IMR-90 (cell line): ENCODE data around the gene SEL1L2. TPM values are rescaled to one million over a fixed set of nuclear protein-coding genes. Genes with fewer than 3 reads are reported as not detected.

Source experiments
- ATAC-seq: fragments of 200-7000 bp; cut with Tn5 transposase; 2 replicates; pipeline ENCODE4 v1.9.1; 2020; ENCODE audit warnings: low read depth, mild to moderate bottlenecking, moderate library complexity
- BruUV-seq: library from RNA; stranded (reverse); fragments of 400-500 nt; replicated peaks from 2 replicates; lab custom pipeline; 2021; lab: Mats Ljungman, UMichigan
- CTCF ChIA-PET: fragments of 300-600 bp; formaldehyde crosslinking; extraction: SDS; loops from one replicate; lab custom pipeline; 2021; ENCODE audit warnings: antibody characterized with exemption; lab: Yijun Ruan, JAX
- POLR2A ChIA-PET: fragments of 300-600 bp; sonication (Branson Sonifier 250); formaldehyde crosslinking; loops from one replicate; lab custom pipeline; 2022; ENCODE audit warnings: antibody characterized with exemption; ENCODE audit not compliant: unreplicated experiment; lab: Charles Lee
- DNase-seq: peaks from one replicate; pipeline ENCODE4 v3.0.0; 2013
- H2AFZ ChIP-seq: replicated peaks from 2 replicates; pipeline ENCODE3; 2013; ENCODE audit warnings: low read length, mild to moderate bottlenecking; ENCODE audit not compliant: poor library complexity
- H2AK5ac ChIP-seq: 2 replicates; pipeline ENCODE4 v1.6.1; 2013; ENCODE audit warnings: low read depth, low read length, inconsistent platforms
- H2AK9ac ChIP-seq: replicated peaks from 2 replicates; pipeline ENCODE3; 2013; ENCODE audit warnings: mild to moderate bottlenecking, low read depth, low read length, moderate library complexity; ENCODE audit not compliant: poor library complexity
- H2BK120ac ChIP-seq: 2 replicates; pipeline ENCODE4 v1.6.1; 2013; ENCODE audit warnings: low read depth, low read length, inconsistent platforms
- H2BK15ac ChIP-seq: 3 replicates; pipeline ENCODE4 v1.6.1; 2013; ENCODE audit warnings: low read depth, low read length, inconsistent platforms
- H2BK20ac ChIP-seq: 2 replicates; pipeline ENCODE4 v1.6.1; 2013; ENCODE audit warnings: low read depth, mild to moderate bottlenecking, inconsistent platforms, low read length, moderate library complexity
- H2BK5ac ChIP-seq: 2 replicates; pipeline ENCODE4 v1.6.1; 2013; ENCODE audit warnings: mild to moderate bottlenecking, low read depth, low read length, inconsistent platforms; ENCODE audit not compliant: poor library complexity, severe bottlenecking
- H3K14ac ChIP-seq: replicated peaks from 2 replicates; pipeline ENCODE4 v1.6.1; 2013; ENCODE audit warnings: low read depth, low read length, inconsistent platforms
- H3K18ac ChIP-seq: 2 replicates; pipeline ENCODE4 v1.6.1; 2013; ENCODE audit warnings: low read depth, low read length, control low read depth
- H3K23ac ChIP-seq: 2 replicates; pipeline ENCODE4 v1.6.1; 2013; ENCODE audit warnings: low read depth, low read length, inconsistent platforms
- H3K27ac ChIP-seq: 2 replicates; pipeline ENCODE4 v1.5.1; 2013; ENCODE audit warnings: mild to moderate bottlenecking, control low read depth, low read length; ENCODE audit not compliant: insufficient read depth
- H3K27me3 ChIP-seq: 2 replicates; pipeline ENCODE4 v1.6.1; 2013; ENCODE audit warnings: low read length; ENCODE audit not compliant: control insufficient read depth, insufficient read depth
- H3K36me3 ChIP-seq: 2 replicates; pipeline ENCODE4 v1.6.1; 2013; ENCODE audit warnings: low read length, mixed read lengths; ENCODE audit not compliant: control insufficient read depth, insufficient read depth
- H3K4ac ChIP-seq: 2 replicates; pipeline ENCODE4 v1.6.1; 2013; ENCODE audit warnings: low read depth, low read length, inconsistent platforms
- H3K4me1 ChIP-seq: 2 replicates; pipeline ENCODE4 v1.6.1; 2013; ENCODE audit warnings: low read length, mixed read lengths; ENCODE audit not compliant: control insufficient read depth, insufficient read depth
- H3K4me2 ChIP-seq: 2 replicates; pipeline ENCODE4 v1.6.1; 2013; ENCODE audit warnings: low read depth, mild to moderate bottlenecking, control low read depth, low read length, moderate library complexity
- H3K4me3 ChIP-seq: 2 replicates; pipeline ENCODE4 v1.5.1; 2013; ENCODE audit warnings: low read depth, mild to moderate bottlenecking, control low read depth, low read length, moderate library complexity; ENCODE audit not compliant: insufficient read depth
- H3K56ac ChIP-seq: 2 replicates; pipeline ENCODE4 v1.6.1; 2013; ENCODE audit warnings: low read length, inconsistent platforms; ENCODE audit not compliant: insufficient read depth; ENCODE audit errors: extremely low read depth
- H3K79me1 ChIP-seq, 2 experiments: 2 replicates each; pipeline ENCODE4 v1.6.1; 2013; ENCODE audit warnings: low read length in 2 of 2, inconsistent platforms in 1 of 2, low read depth in 1 of 2
- H3K9ac ChIP-seq: 2 replicates; pipeline ENCODE4 v1.6.1; 2013; ENCODE audit warnings: low read depth, low read length, control low read depth
- H3K9me1 ChIP-seq: 2 replicates; pipeline ENCODE4 v1.6.1; 2013; ENCODE audit warnings: low read length, inconsistent platforms; ENCODE audit not compliant: insufficient read depth
- H3K9me3 ChIP-seq: 2 replicates; pipeline ENCODE4 v1.6.1; 2013; ENCODE audit warnings: low read length; ENCODE audit not compliant: control insufficient read depth, insufficient read depth
- H4K20me1 ChIP-seq: 2 replicates; pipeline ENCODE4 v1.6.1; 2013; ENCODE audit warnings: low read length, inconsistent platforms; ENCODE audit not compliant: insufficient read depth
- H4K5ac ChIP-seq: 2 replicates; pipeline ENCODE4 v1.6.1; 2013; ENCODE audit warnings: mild to moderate bottlenecking, low read depth, low read length, control low read depth
- H4K8ac ChIP-seq, 2 experiments: 2 replicates each; pipeline ENCODE4 v1.6.1; 2013; ENCODE audit warnings: low read depth in 2 of 2, low read length in 2 of 2, control low read depth in 1 of 2, inconsistent platforms in 1 of 2
- H4K91ac ChIP-seq: 2 replicates; pipeline ENCODE4 v1.6.1; 2013; ENCODE audit warnings: low read depth, low read length, inconsistent platforms; ENCODE audit not compliant: insufficient read depth
- BHLHE40 ChIP-seq: fragments of 150-350 bp; IDR thresholded peaks from 2 replicates; pipeline ENCODE4 v1.6.1; 2016; ENCODE audit warnings: mild to moderate bottlenecking, low read depth, low read length
- CEBPB ChIP-seq: IDR thresholded peaks from 2 replicates; pipeline ENCODE4 v1.6.1; 2012; ENCODE audit warnings: low read depth, low read length, improper control_type of control experiment
- CTCF ChIP-seq: conservative IDR thresholded peaks from 2 replicates; pipeline ENCODE4 v1.5.1; 2012; ENCODE audit warnings: mild to moderate bottlenecking, low read depth, low read length, improper control_type of control experiment
- FOS ChIP-seq: fragments of 150-350 bp; IDR thresholded peaks from 2 replicates; pipeline ENCODE4 v1.6.1; 2016; ENCODE audit warnings: low read depth, low read length
- RCOR1 ChIP-seq: IDR thresholded peaks from 2 replicates; pipeline ENCODE4 v1.6.1; 2012; ENCODE audit warnings: mild to moderate bottlenecking, low read length, improper control_type of control experiment; ENCODE audit not compliant: insufficient replicate concordance
- WGBS, 2 experiments: methylation state at CpG; one replicate each; pipeline versions ENCODE4 v1.1.5 to v1.1.7; 2013; ENCODE audit warnings: missing lambda C conversion rate in 2 of 2; ENCODE audit not compliant: insufficient read length in 1 of 2; ENCODE audit errors: extremely low coverage in 2 of 2; 5-methylcytosine and 5-hydroxymethylcytosine counted together
- dilution Hi-C: fragments of 300-500 bp; cut with HindIII; formaldehyde crosslinking; loops from one replicate; pipeline ENCODE4 v1.14.3; 2018; ENCODE audit warnings: low sequenced_read_pairs; ENCODE audit not compliant: unreplicated experiment
- in situ Hi-C: fragments of 300-500 bp; cut with MboI; formaldehyde crosslinking; loops from 3 replicates; pipeline ENCODE4 v1.14.3; 2019; ENCODE audit warnings: low sequenced_read_pairs, inconsistent platforms, mixed read lengths
- intact Hi-C: fragments of 100-400 bp; cut with micrococcal nuclease; formaldehyde crosslinking; loops from 2 replicates; pipeline ENCODE4 v1.10.0; 2022
- polyA plus RNA-seq, 3 experiments: library from polyadenylated mRNA; depleted of rRNA; stranded (reverse); fragments of >200 nt; gene quantifications; 2 replicates each; pipeline ENCODE4 v1.2.3, GENCODE V29; 2012; ENCODE audit warnings: low replicate concordance in 1 of 3
- total RNA-seq: library from RNA; depleted of rRNA; stranded (reverse); fragments of >200 nt; gene quantifications from 2 replicates; pipeline ENCODE4 v1.2.3, GENCODE V29; 2012
- TF ChIP-seq, protein P1 (sequence below): fragments of 150-350 bp; IDR thresholded peaks from 2 replicates; pipeline ENCODE4 v1.6.1; 2016; ENCODE audit warnings: low read depth, mild to moderate bottlenecking, low read length, moderate library complexity, borderline replicate concordance

The SEL1L2 gene
- total and polyA plus RNA-seq, 2 of the 4 experiments (the other 2 are of a cell fraction): not detected

DNA sequence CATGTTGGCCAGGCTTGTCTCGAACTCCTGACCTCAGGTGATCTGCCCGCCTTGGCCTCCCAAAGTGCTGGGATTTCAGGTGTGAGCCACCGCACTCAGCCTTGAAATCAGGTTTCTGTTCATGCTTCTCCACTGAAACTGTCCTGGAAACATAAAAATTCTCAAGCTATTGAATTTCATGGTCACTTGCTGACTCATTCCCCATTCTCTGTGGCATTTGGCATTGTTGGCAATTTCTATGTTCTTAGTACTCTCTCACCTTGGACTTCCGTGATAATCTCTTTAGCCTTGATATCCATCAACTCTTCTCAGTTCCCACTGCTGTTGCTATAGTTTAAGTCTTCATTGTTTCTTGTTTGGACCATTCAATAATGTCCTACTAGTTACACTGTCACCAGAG, 6.2 kb downstream of the SEL1L2 start:
- Histone ChIP-seq H2BK120ac (no peak overlapping the region), H3K14ac (no peak overlapping the region), H4K20me1 (no peaks in the 10 kb centered on the region), H2BK20ac (no peak overlapping the region), H4K8ac (no peak overlapping the region), H3K4me3 (no peak overlapping the region), H3K18ac (no peak overlapping the region), H2BK15ac (no peak overlapping the region), H3K36me3 (no peaks in the 10 kb centered on the region), H2AK9ac (no peak overlapping the region), H3K27ac (no peak overlapping the region), H3K27me3 (no peaks in the 10 kb centered on the region), H3K23ac (no peak overlapping the region), H3K4me2 (no peak overlapping the region), H3K4me1 (no peaks in the 10 kb centered on the region), H3K9ac (no peak overlapping the region), H3K79me1 (no peaks in the 10 kb centered on the region), H2BK5ac (no peak overlapping the region), H4K5ac (no peak overlapping the region), H3K4ac (no peak overlapping the region), H3K56ac (no peak overlapping the region), H4K91ac (no peak overlapping the region), H2AK5ac (no peak overlapping the region), H2AFZ (no peak overlapping the region), H3K9me3 (no peaks in the 10 kb centered on the region), H3K9me1 (no peaks in the 10 kb centered on the region)
- ChIA-PET CTCF (no interaction called here), POLR2A (no interaction called here)
- TF ChIP-seq, protein P1, sequence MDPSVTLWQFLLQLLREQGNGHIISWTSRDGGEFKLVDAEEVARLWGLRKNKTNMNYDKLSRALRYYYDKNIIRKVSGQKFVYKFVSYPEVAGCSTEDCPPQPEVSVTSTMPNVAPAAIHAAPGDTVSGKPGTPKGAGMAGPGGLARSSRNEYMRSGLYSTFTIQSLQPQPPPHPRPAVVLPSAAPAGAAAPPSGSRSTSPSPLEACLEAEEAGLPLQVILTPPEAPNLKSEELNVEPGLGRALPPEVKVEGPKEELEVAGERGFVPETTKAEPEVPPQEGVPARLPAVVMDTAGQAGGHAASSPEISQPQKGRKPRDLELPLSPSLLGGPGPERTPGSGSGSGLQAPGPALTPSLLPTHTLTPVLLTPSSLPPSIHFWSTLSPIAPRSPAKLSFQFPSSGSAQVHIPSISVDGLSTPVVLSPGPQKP: no peak
- TF ChIP-seq CEBPB (no peak), BHLHE40 (no peak), FOS (no peak), RCOR1 (no peak), CTCF (no peak)
- 54% methylated on average over 3 of the region's 4 CpGs; no CpG with 5 or more reads in 1 of the 2 experiments for WGBS, 2 experiments
- ATAC-seq (no peak), DNase-seq (no peak)
- in situ Hi-C loops: no loop called here
- intact Hi-C loops: no loop called here
- BruUV-seq: no TSS peak
- dilution Hi-C loops: no loop called here
